ENCODE results near the gene QRFP.

GRCh38 chr9:130874783-130875182 is 21.8 kb downstream of the QRFP start:
- TF ChIP-seq CEBPB (IDR thresholded peaks at IDR 0.05) (no peak), EP300 (IDR thresholded peaks at IDR 0.05; ENCODE audit: borderline replicate concordance) (no peak), YY1 (IDR thresholded peaks at IDR 0.05; ENCODE audit: low read depth) (no peak), MAX (IDR thresholded peaks at IDR 0.05) (no peak), CREB1 (IDR thresholded peaks at IDR 0.05; ENCODE audit: low read depth) (no peak), USF1 (IDR thresholded peaks at IDR 0.05) (no peak), REST (IDR thresholded peaks at IDR 0.05; ENCODE audit: low read depth) (no peak)
